Mesothelial cell of epicardium (in vitro differentiated cells): ENCODE results near the gene IFNLR1. TPM values are rescaled to one million over a fixed set of nuclear protein-coding genes. Genes with fewer than 3 reads are reported as not detected.
A peak's percentile ranks its signal among the peaks of the same experiment; 100 is the strongest.

Experiments
- DNase-seq, 2 experiments: peaks; one replicate each; pipeline ENCODE4 v3.0.0; 2021; ENCODE audit warnings: low spot score in 2 of 2; ENCODE audit not compliant: unreplicated experiment in 2 of 2
- H3K27ac Mint-ChIP-seq: 2 replicates; pipeline ENCODE4 v1.8.0; 2021; ENCODE audit warnings: mixed read lengths
- H3K27me3 Mint-ChIP-seq: 2 replicates; pipeline ENCODE4 v1.8.0; 2021; ENCODE audit warnings: low read depth, mixed read lengths
- H3K36me3 Mint-ChIP-seq: 2 replicates; pipeline ENCODE4 v1.8.0; 2021; ENCODE audit warnings: mixed read lengths
- H3K4me1 Mint-ChIP-seq: 2 replicates; pipeline ENCODE4 v1.8.0; 2021; ENCODE audit warnings: mixed read lengths
- H3K4me3 Mint-ChIP-seq: 2 replicates; pipeline ENCODE4 v1.8.0; 2021; ENCODE audit warnings: mild to moderate bottlenecking, moderate library complexity, mixed read lengths
- H3K9me3 Mint-ChIP-seq: 2 replicates; pipeline ENCODE4 v1.8.0; 2021; ENCODE audit warnings: mixed read lengths
- total RNA-seq: library from RNA; stranded (reverse); gene quantifications from 3 replicates; pipeline ENCODE4 v1.2.1, GENCODE V29; 2021
- TF ChIP-seq, protein P1 (sequence below): fragments of 200-600 bp; sonication (generic); IDR thresholded peaks from one replicate; pipeline ENCODE4 v1.5.0; 2021; ENCODE audit warnings: antibody characterized with exemption; ENCODE audit not compliant: unreplicated experiment

Gene IFNLR1
- total RNA-seq, 1 donor from 2014 or later, result 12.1 TPM

DNA sequence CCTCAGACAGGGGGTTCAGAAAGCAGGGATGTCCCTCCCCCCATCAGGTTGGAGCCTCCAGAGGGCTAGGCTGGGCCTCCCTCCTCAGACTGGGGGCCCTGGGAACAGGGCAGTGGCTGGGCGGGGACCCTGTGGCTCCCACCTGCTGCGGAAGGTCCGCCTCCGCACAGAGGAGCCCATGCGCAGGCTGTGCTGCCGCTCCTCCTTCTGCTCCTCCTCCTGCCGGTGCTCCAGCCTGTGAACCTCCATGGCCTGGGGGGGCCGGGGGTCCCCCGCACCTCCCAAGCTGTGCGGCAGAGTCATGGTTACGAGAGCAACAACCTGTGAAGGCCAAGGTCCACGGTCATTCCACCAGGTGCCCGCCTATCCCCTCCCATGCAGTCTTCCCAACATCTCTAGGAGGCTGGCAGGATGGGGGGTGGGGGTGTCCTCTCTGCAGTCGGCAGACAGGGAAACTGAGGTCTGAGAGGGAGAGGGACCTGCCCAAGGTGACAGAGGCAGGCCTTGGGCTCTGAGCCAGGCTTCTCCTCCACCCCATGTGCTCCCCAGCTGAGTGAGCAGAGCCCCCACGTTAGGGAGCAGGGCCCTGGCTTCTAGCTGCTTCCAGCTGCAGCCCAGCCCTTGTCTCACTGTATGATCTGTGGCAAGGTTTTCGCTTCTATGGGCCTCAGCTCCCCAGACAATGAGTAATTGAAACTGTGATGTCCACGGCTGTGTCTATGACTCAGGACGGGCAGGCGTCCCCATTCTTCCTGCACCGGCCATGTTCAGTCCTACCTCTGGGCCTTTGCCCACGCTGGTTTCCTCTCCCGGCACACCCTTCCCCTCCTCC, 78.5 kb downstream of the IFNLR1 start:
- no peak for DNase-seq
- Mint-ChIP-seq H3K27me3 (peaks cover 2% of the 10 kb centered on the region), H3K36me3 (no peaks in the 10 kb centered on the region), H3K9me3 (no peaks in the 10 kb centered on the region), H3K4me3 (no peak overlapping the region), H3K27ac (no peak overlapping the region), H3K4me1 (peaks cover 22% of the 10 kb centered on the region)
- TF ChIP-seq, protein P1, sequence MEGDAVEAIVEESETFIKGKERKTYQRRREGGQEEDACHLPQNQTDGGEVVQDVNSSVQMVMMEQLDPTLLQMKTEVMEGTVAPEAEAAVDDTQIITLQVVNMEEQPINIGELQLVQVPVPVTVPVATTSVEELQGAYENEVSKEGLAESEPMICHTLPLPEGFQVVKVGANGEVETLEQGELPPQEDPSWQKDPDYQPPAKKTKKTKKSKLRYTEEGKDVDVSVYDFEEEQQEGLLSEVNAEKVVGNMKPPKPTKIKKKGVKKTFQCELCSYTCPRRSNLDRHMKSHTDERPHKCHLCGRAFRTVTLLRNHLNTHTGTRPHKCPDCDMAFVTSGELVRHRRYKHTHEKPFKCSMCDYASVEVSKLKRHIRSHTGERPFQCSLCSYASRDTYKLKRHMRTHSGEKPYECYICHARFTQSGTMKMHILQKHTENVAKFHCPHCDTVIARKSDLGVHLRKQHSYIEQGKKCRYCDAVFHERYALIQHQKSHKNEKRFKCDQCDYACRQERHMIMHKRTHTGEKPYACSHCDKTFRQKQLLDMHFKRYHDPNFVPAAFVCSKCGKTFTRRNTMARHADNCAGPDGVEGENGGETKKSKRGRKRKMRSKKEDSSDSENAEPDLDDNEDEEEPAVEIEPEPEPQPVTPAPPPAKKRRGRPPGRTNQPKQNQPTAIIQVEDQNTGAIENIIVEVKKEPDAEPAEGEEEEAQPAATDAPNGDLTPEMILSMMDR, result no peak

DNA sequence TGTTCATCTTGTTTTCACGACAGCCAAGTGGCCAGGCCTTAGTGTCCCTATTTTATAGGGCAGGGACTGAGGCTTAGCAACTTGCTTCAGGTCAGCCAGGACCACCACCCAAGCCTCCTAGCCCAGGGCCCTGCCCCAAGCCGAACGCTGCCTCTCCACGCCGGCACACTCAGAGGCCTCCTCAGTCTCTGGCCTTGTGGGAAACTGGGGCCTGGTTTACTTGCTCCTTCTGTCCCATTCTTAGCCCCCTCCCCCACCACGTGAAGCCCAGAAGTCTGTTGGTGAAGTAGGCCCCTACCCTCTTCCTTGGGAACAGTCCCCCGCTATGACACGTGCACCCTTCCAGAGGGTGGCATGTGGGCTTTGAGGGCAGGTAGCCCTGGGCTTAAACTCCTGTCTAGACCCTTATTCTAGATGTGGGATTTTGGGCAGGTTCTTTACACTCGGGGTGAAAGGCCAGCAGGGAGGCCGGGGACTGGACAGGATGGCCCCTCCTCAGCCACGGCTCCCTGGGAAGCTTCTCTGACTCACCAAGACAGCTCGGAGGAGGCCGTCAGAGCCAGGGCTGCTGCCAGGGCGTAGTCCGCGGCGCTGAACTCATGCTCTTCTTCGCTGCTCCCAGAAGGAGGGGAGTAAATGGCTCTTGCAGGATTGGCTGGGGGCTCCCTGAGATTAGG, 79.5 kb downstream of the IFNLR1 start:
- no peaks in the 10 kb centered on the region for H3K9me3 Mint-ChIP-seq
- no peak for DNase-seq
- TF ChIP-seq, protein P1, result no peak
- no peak overlapping the region for H3K4me3 Mint-ChIP-seq
- H3K4me1 Mint-ChIP-seq, result peaks cover 27% of the 10 kb centered on the region
- peaks cover 2% of the 10 kb centered on the region for H3K27me3 Mint-ChIP-seq
- H3K36me3 Mint-ChIP-seq, result no peaks in the 10 kb centered on the region
- peak overlapping the region; percentile 12 for H3K27ac Mint-ChIP-seq

DNA sequence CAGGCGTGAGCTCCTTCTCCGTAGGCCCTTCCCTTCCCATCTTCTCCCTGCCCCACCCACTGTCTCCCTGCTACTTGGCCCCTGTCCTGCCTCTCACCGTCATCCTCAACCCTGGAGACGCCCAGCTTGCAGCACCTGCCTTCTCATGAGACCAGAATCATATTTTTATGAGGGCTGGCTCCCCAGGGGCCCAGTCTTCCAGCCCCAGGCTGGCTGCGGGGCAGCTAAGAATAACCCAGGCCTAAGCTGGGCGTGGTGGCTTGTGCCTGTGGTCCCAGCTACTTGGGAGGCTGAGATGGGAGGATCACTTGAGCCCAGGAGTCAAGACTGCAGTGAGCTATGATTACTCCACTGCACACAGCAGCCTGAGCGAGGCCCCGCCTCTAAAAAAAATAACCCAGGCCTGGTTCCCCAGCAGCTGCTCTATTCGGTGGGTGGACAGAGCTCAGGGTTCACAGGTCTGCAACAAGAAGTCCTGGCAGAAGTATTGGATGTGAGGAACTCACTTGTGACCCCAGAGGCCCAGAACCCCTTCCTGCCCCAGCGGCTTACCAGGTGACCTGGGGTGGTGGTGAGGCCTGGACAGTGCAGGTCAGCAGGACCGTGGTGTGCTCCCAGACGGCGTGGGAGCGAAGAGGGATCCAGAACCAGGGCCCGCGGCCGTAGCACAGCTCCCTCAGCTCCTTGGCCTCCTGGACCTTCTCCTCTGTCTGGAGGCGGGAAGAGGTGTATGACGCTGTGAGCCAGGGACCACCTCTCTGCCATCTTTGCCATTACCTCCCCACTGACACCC, 81.5 kb downstream of the IFNLR1 start:
- H3K4me1 Mint-ChIP-seq, result peaks cover 23% of the 10 kb centered on the region
- no peak overlapping the region for H3K4me3 Mint-ChIP-seq
- no peak for DNase-seq
- no peaks in the 10 kb centered on the region for H3K9me3 Mint-ChIP-seq
- TF ChIP-seq, protein P1, result no peak
- H3K36me3 Mint-ChIP-seq, result no peaks in the 10 kb centered on the region
- H3K27ac Mint-ChIP-seq, result peak overlapping the region; percentile 25
- no peaks in the 10 kb centered on the region for H3K27me3 Mint-ChIP-seq

DNA sequence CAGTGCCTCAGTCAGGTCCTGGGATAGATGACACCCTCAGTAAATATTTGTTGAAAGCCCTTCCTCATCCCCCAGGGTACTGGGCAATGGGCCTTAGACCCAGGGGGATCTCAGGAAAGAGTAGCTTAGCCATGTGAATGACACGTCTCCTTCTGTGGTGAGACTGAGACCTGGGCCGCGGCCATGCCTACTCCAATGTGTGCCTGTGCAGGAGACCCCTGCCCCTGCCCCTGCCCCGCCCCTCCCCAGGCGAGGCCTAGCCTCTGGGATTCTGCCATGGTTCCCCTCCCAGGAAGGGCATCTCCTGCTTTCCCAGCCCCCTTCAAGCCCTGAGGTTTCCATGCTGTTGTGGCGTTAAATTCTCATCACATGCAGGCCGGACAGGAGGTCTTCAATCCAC, 82.2 kb downstream of the IFNLR1 start:
- TF ChIP-seq, protein P1, result no peak
- no peaks in the 10 kb centered on the region for H3K9me3 Mint-ChIP-seq
- no peaks in the 10 kb centered on the region for H3K27me3 Mint-ChIP-seq
- H3K4me3 Mint-ChIP-seq, result no peak overlapping the region
- H3K27ac Mint-ChIP-seq, result no peak overlapping the region
- peaks cover 23% of the 10 kb centered on the region for H3K4me1 Mint-ChIP-seq
- DNase-seq, result no peak
- H3K36me3 Mint-ChIP-seq, result no peaks in the 10 kb centered on the region

Other genes starting within 250 kb of the IFNLR1 start
- gene PNRC2, start 227.5 kb downstream of the IFNLR1 start, total RNA-seq, result 134 to 150 TPM (median 149 TPM) in 3 replicates
- gene SRSF10, start 207.0 kb downstream of the IFNLR1 start, total RNA-seq, result 201 to 216 TPM (median 208 TPM) in 3 replicates
- gene MYOM3, start 75.2 kb downstream of the IFNLR1 start, total RNA-seq, result 0.11 to 0.29 TPM (median 0.13 TPM) in 3 replicates
- 0.09 to 0.11 TPM in 2 of 3 replicates, not detected in the other for gene IL22RA1, start 44.1 kb downstream of the IFNLR1 start, total RNA-seq
- 17.1 to 19.1 TPM (median 17.9 TPM) in 3 replicates for gene GRHL3, start 132.1 kb upstream of the IFNLR1 start, total RNA-seq
- gene STPG1, start 226.5 kb upstream of the IFNLR1 start, total RNA-seq, result 8.8 to 9.4 TPM (median 8.8 TPM) in 3 replicates
- gene NIPAL3, start 228.5 kb upstream of the IFNLR1 start, total RNA-seq, result 19.3 to 21.3 TPM (median 20.6 TPM) in 3 replicates